ENCODE results near the gene CCDC9B.

The CCDC9B gene

DNA sequence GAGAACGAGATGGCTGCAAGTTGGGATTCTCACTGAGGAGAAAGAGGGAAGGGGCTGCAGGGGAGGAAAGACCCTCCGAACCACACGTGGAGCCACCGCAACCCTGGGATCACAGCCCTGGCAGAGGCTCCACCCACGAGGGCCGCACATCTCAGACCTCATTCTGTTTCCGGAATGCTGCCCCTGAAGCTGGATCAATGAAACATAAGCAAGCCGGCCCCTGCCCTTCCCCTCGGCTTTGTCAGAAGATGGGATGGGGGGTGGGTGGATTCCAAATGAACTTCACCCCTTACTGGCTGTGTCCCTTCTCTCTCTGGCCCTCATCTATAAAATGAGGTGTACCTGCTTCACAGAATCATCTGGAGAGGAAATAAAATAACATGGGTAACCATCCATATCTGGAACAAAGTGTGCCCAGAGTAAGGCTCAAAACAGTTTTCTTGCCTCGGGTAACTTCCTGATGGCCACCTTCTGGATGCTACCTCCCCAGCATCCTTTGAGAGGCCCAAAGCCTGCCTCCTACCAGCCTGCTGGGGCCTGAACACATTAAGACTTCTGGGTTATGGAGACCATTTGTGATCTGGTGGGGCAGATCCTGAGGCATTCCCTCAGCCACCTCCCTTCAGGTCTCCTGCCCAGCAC is 4.6 kb upstream of the CCDC9B start:
- DNase-seq (ENCODE audit: low spot score), result no peak

DNA sequence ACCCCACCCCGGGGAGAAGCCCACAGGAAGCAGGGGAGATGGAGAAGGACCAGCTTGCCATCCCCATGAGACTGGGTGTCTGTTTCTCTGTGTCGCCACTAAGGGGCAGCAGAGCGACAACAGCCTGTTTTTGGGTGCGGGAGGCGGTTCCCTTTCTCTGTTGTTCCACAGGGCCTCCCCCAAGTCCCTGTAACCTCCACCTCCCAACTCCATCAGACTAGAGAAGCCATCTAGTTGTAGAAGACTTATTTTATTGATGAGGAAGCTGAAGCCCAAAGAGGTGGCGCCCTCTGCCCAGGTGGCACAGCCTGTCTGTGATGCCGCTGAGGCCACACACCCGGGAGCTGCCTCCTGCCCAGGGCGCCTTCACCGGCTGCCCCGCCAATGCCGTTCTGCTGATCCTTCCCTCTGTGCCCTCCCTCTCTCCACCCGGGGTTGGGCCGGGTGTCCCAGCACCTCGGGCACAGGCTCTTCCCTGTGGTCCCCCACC is 3.9 kb upstream of the CCDC9B start:
- peak; percentile 85 for DNase-seq (ENCODE audit: low spot score)

DNA sequence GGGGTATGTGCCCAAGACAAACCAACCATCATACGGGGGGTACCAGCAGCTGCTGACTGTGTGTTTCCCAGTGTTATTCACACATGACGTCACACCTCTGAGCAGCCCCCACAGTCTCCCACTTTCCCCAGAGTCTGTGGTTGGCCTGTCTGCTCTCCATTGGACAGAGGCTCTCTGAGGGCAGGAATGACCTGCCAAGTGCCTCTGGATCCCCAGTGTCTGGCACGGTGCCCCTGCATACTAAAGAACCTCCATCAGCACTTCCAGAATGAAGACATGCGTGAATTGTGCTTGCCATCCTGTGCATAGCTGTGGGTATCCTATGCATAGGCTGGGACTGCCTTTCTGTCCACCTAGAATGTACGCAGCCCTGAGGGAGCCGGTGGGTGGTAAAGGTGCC is 3.5 kb upstream of the CCDC9B start:
- no peak for DNase-seq (ENCODE audit: low spot score)

DNA sequence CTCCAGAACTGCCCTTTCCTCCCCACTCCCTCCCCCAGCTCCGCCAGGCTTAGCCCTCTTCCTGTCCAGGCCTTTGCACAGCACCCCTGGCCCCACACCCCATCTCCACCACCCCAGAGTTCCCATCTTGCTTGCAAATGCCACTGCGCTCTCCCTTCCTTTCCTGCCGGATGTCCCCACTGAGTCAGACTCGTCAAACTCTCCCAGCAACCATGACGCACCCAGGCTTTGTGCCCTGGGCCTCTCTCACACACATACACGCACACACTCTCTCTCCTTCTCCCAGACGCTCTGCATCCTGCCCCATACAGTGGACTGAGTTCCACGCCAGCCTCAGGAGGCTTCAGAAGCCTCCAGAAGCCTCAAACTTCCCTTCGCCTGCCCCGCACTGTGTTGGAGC is 2.8 kb upstream of the CCDC9B start:
- DNase-seq (ENCODE audit: low spot score), result no peak

DNA sequence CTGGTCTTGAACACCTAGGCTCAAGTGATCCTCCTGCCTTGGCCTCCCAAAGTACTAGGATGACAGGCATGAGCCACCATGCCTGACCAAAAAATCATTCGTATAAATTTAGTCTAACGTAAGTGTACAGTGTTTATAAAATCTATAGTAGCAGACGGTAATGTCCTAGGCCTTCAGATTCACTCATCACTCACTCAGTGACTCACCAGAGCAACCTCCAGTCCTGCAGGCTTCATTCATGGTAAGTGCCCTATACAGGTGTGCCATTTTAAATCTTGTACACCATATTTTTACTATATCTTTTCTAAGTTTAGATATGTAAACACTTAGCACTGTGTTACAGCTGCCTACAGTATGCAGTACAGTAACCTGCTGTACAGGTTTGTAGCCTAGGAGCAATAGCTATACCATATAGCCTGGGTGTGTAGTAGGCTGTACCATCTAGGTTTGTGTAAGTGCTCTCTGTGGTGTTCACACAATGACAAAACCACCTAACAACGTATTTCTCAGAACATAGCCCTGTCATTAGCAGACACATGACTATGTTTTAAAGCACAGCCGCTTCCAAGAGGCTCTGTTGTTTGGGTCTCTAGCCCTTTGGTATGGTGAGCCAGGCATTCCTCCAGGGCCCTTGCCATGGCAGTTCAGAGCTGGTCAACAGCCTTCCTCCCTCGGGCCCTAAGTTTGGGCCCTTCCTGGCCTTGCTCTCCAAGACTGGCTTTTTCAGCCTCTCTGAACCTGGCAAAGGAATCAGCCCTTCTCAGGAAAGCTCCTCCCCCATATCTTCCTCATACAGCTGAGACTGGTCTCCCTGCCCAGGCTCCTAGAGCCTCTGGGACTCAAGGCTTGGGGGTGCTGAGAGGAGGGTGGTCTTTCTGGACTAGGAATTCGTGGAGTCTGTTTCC is 1.9 kb upstream of the CCDC9B start:
- DNase-seq (ENCODE audit: low spot score), result no peak

DNA sequence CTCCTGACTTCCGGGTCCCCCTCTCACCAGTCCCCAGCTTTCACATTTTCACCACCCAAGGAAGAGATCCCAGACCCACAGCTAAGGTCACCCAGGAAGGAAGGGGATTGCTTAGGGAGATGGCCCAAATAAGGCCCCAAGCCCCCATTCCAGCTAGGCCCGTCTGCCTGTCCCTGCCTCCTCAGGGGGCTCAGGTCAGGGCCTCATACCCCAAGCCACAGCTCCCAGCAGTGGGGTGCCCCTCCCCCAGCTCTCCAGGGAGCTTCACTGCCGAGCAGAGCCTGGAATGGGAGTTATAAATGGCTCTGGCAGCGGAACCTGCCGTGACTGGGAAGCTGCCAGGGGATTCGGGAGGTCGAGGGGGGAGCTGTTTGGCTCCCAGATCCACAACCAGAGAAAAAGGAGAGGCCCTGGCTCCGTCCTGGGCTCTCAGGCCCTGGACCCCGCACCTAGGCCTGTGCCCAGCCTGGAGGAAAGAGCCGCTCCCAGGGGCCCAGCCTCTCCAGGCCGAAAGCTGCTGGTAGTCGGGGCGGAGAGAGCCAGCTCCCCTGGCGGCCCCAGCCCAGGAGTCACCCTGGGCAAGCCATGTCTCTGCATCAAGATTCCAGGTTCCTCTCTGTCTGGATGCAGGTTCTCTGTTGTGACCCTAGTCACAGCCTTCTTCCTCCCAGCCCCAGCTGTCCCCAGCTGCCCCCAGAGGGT is 550 bp downstream of the CCDC9B start:
- no peak for DNase-seq (ENCODE audit: low spot score)

DNA sequence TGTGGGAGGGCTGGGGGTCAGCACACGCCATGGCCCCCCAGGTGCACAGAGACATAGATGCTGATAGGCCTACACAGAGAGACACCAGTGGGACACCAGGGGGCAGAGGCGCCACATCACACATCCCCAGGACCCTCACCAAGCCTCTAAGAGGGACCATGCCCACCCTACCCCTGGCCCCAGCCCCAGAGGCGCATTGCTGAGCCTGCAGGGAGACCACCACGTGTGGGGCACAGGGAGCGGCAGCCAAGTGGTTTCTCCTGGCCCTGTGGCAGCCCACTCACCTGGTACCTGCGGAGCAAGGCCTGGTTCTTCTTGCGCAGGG is 1.2 kb downstream of the CCDC9B start:
- DNase-seq (ENCODE audit: low spot score), result no peak

DNA sequence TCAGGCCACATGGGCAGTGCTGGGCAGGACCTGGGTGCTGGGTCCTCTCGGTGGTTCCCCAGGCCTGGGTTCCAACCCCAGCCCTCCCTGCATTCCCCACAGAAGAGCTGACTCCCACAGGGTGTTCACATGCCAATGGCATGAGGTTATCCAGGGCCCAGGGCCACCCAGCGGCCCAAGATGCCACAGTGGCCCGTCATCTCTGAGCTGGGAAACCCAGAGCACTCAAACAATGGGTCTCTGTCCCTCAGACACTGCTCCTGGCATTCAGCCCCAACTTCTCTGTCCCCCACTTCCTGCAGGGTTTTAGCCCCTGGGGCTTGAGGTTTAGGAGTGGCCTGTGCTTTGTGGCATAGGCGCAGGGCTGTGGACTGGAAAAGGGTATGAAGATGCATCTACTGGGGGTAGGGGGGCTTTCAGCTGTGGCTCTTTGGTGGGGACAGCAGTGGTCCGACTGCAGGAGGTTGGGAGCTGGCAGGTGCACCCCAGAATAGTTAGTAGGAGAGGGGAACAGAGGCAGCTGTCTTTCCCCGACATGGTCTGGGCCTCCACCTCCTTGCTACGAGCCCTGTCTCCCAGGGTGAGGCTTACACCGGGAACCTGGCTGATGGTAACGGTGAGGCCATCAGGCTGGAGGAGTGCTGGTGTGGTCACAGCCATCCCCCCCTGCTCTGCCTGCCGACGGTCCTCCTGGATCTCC is 1.7 kb downstream of the CCDC9B start:
- no peak for DNase-seq (ENCODE audit: low spot score)

DNA sequence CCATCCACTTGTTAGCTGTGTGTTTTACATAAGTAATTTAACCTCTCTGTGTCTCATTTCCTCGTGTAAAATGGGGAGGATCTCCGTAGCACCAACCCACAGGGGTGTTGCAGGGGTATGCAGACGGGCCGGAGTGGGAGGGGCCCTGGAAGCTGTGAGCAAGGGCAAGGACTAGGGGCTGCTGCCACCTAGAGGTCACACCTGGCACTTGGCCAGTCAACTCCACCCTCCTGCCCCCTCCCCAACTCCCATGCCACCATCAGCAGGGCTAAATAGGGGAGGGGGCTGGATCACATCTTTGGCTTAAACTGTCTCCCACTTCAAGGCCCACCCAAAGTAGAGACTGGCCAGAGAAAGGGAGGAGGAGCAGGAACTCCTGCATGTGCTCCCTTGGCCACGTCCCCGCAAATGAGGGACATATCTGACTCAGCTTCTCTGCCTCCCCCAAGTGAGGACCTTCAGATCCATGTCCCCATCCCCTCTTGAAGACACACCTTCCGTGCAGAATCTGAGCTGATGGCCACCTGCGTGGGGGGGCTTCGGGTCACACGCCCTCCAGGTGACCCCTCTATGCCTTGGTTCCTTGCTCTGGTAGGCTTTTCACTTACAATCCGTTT is 2.6 kb downstream of the CCDC9B start:
- DNase-seq (ENCODE audit: low spot score), result peak; percentile 90

DNA sequence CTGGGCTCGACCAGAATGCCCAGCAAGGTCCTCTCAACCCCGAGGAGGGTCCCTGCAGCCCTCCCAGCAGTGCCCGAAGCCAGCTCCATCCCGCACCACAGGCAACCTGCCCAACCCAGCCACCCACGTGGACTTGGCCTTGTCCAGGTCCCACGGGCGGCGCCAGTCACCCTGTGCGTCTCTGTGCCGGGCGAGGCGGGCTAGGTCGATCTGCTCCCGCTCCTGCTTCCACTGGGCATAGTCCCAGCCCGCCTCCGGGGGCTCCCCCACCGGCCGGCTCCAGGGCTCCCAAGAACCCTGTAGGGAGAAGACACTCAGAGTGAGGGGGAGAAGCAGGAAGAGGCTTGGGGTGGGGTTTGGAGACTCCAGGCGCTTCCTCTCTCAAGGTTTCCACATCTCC is 3.1 kb downstream of the CCDC9B start:
- no peak for DNase-seq (ENCODE audit: low spot score)

DNA sequence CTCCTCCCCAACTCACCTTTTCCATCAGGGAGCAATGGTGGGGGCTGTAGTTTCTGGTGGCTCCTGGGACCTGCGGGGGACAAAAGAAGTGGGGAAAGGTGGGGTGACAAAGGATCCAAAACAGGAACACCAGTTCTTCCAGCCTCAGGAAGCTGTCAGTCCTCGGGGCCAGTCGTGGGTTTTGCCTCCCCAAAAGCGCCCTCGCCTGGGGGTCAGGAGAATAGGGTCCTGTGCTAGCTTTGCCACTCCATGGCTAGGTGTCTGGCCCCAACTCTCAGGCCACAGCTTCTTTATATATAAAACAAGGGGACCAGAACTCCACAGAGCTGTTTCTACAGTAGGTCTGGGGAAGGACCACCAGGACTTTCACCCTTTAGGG is 4.0 kb downstream of the CCDC9B start:
- DNase-seq (ENCODE audit: low spot score), result peak; percentile 50

DNA sequence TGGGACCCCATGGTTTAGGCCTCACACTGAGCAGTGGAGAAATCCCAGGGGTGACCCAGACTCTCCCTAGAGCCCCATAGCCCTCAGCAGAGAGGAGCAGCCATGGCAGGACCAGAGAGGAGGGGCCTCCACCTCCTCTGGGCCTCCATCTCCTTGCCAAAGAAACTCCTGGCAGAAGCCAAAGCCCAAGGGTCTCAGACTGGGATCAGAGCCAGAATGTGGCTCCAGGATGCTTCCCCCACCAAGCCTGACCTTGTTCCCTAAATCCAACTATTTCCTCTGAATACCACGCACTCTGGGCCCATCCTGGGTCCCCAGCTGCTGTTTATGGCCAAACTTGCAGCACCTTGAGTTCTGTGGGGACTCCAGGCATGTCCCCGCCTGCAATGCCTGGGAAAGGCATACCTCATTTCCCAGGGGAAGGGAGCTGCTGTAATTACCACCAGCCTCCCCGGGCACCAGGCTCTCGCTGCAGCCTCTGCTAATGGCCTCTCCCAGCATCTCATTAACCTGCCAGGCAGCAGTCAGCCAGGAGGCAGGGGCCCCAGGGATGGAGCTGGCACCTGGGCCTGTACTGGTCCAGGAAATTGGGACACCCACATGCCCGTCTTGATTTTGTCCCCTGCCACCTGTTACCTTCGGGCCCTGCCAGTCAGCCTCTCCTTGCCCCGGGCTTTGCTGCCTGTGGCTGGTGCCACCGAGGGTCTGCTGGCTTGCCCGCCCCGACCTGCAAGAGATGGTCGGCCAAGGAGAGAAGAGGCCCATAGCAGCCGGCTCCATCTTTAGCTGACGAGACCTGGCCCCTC is 4.6 kb downstream of the CCDC9B start:
- no peak for DNase-seq (ENCODE audit: low spot score)

DNA sequence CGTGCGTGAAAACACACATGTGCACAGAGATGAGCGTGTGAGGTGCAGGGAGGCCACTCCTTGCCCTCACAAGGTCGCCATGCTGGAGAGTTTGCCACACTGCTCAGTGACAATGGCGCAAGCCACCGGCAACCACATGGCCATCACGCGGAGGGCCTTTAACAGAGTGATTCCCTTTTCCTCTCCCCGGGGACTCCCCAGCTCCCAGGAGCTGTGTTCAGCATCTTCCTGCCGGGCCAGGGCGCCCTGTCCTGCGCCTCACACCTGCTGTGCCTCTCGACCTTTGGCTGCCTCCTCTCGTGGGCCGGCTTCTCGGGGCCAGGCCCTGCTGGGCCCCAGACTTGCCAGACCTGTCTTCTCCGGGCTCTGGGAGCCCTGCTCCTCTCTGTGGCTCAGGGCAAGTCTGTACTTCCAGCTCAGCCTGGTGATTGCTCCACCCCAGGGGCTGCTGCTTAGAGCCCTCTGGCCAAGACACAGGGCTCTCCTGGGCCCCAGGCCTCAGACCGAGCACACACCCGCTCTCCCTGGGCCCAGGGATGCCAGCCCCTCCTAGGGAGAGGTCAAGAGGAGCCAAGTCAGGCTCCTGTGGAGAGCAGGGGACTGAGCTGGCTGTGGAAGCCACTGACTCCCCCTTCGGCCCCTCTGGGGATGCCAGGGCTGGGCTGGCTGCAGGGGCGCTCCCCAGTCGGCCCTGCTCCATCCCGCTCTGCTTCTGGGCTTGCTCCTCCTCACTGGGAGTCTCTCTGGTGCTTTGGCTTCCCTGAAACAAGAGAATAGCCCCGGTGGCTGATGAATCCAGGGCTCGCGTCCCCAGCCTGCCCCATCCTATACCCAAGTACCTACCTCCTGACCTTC is 5.6 kb downstream of the CCDC9B start:
- no peak for DNase-seq (ENCODE audit: low spot score)

DNA sequence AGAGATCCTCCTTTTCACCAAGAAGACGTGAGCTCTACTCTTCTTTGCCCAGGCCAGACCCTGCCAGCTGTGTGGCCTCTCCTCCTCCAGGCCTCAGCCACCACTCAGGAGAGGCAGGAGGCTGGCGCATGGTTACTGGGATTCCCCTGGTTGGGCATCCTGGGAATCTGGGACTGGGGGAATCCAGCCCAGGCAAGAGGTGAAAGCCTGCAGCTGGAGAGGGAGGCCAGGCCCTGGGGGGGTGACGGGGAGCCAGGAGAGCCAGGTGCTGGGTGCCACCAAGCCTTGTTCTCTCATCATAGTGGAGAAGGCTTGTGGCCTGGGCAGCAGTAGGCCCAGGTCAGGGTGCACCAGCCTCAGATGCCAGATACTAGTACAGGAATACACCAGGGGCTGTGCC is 6.2 kb downstream of the CCDC9B start:
- DNase-seq (ENCODE audit: low spot score), result no peak

DNA sequence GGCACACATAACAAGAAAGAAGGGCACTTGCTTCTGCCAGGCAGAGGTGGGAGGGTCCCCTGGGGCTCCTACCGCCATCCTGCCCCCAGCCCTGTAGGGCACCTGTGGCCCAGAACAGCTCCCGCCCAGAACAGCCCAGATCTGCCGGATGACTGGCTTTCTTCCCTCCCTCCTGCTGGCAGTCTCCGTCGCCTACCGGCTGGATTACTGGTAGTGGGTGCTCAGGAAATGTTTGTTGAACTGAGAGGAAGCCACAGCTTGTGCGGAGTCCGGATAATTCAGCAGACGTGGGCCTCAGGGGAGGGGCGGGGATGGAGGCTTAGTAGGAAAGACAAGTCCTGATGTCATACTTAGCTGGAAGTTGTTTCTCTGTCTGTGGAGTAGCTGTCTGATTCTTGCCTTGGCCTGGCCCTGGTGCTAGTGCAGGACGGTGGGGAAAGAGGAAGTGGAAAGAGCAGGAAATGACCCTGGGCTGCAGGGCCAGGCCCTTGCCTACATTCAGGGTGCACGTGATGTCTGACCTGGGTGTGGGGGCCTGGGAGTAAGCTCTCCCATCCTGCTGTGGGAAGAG is 6.7 kb downstream of the CCDC9B start:
- peak; percentile 41 for DNase-seq (ENCODE audit: low spot score)

DNA sequence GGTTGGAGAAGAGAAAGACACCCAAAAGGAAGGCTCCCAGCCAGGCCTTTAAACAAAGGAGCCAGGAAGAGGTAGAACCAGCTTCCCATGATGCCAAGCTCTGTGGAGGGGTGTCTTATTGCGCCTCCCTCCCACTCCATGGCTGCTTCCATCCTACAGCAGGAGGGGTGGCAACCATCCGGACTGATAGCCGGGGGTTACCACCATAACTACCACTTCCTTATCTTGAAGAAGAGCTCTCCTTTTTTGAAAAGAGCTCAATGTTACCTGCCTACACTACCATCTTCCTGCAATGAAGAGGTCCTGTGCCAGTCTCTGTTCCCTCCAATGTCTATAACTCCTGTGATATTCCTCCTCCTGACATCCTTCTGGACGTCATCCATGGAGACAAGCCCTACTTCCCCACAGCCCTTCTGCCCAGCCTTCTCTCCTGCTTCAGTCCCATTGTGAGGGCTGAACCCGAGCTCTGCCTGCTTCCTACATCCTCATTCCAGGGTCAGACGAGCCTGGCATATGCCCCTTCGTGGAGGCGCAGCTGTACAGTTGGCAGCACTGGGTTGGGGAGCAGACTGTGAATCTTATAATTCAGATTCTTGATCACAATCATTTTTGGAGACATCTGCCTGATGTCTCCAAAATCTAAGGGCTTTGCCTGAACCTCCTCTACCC is 8.5 kb downstream of the CCDC9B start:
- no peak for DNase-seq (ENCODE audit: low spot score)

DNA sequence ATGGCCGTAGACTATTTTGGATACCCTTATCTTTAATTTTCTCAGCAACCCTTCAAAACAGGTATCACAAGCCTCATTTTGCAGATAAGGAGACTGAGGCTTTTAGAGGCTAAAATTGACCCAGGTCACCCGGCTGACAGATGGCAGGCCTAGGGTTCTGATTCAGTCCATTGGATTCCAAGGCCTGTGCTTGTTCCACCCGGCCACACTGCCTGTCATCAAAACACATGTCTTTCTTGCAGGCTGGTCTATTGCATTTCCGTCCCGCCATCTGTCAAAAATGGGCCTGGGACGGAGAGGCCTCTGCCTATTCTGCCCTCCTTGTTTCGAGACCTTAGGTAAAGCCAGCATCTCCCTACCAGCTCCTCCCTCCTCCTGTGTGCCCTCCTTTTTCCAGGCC is 9.1 kb downstream of the CCDC9B start:
- DNase-seq (ENCODE audit: low spot score), result no peak

DNA sequence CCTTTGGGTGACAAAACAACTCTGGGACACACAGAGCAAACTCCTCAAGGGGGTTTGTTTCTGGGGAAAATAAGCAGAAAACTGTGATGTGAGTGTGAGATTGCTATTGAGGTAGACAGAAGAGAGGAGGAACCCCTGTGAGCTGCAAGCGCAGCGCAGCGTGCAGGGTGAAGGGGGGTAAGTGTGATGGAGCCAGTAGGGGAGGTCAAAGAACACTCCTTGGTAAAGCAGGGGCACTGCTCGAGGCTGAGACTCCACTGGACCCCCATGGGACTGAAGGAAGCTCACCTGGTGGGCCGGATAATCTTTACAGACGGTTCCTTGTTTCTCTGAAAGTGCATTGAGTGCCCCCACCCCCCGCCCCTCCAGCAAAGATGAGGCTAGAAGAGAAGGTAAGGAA is 9.7 kb downstream of the CCDC9B start:
- DNase-seq (ENCODE audit: low spot score), result no peak

DNA sequence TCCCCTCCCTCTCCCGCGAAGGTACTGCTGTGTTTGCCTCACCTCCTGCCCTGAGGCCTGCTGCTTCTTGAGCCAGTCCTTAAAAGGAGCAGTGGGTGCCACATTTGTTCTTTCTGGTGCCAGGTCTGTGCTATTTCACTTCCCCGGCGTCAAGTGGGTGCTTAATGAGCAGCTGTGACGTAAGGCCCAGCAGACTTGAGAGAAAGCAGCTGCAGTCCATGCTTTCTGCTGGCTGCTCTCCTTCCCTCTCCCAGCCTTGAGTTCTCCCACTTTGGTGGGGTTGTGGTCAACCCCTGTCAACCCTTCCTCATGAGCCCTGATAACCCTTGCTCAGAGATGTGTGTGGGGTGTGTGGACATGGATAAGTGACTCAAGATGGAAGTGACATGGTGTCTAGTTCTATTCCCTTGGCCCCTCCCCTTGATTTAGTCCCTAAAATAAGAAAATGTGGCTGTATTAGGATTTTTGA is 10.3 kb downstream of the CCDC9B start:
- DNase-seq (ENCODE audit: low spot score), result no peak

Data from germinal center (tissue), 1 donor.